Measurements from ENCODE around the gene CRACDL.
A peak's percentile ranks its signal among the peaks of the same experiment; 100 is the strongest.

The CRACDL gene

DNA sequence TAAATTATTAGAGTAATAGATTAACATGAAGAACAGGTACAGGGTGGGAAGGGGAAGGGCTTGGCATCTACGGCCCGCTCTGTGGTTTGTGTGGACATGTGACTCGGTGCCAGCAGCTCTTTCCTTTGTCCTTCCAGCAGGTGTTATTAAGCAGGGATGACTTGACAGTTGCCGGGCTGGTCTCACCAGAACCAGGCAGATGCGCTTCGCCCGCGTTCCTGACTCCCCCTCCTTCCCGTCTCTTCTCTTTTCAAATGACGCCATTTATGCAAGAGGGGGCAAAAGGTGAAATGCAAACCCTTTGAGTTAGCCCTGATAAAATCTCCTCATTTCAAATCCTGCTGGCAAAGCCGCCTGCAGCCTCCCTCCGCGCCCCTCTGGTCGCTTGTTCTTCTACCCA is 166.2 kb downstream of the CRACDL start:
- Histone ChIP-seq H3K4me3 (no peak overlapping the region), H3K27ac (no peak overlapping the region)
- TF ChIP-seq, protein P1, sequence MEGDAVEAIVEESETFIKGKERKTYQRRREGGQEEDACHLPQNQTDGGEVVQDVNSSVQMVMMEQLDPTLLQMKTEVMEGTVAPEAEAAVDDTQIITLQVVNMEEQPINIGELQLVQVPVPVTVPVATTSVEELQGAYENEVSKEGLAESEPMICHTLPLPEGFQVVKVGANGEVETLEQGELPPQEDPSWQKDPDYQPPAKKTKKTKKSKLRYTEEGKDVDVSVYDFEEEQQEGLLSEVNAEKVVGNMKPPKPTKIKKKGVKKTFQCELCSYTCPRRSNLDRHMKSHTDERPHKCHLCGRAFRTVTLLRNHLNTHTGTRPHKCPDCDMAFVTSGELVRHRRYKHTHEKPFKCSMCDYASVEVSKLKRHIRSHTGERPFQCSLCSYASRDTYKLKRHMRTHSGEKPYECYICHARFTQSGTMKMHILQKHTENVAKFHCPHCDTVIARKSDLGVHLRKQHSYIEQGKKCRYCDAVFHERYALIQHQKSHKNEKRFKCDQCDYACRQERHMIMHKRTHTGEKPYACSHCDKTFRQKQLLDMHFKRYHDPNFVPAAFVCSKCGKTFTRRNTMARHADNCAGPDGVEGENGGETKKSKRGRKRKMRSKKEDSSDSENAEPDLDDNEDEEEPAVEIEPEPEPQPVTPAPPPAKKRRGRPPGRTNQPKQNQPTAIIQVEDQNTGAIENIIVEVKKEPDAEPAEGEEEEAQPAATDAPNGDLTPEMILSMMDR (IDR thresholded peaks at IDR 0.05) = no peak
- DNase-seq (ENCODE audit: low spot score) = no peak

DNA sequence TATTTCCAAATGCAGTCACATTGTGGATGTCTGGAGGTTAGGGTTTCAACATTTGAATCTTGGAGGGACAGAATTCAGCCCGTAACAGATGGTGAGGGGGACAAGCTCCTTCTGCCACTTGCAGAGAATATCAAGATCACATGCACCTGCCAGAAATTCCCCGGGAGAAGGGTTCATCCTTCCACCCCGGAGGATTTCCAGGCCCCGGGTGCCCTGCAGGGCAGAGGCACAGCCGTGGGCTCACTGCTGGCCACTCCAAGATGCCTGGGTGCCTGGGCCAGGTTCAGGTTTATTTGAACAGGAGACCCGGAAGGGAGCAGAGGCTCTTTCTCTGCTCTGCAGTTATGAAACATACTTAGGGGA is 166.9 kb downstream of the CRACDL start:
- no peak overlapping the region for H3K4me3 ChIP-seq
- TF ChIP-seq, protein P1 (IDR thresholded peaks at IDR 0.05) = no peak
- no peak for DNase-seq (ENCODE audit: low spot score)
- no peak overlapping the region for H3K27ac ChIP-seq

DNA sequence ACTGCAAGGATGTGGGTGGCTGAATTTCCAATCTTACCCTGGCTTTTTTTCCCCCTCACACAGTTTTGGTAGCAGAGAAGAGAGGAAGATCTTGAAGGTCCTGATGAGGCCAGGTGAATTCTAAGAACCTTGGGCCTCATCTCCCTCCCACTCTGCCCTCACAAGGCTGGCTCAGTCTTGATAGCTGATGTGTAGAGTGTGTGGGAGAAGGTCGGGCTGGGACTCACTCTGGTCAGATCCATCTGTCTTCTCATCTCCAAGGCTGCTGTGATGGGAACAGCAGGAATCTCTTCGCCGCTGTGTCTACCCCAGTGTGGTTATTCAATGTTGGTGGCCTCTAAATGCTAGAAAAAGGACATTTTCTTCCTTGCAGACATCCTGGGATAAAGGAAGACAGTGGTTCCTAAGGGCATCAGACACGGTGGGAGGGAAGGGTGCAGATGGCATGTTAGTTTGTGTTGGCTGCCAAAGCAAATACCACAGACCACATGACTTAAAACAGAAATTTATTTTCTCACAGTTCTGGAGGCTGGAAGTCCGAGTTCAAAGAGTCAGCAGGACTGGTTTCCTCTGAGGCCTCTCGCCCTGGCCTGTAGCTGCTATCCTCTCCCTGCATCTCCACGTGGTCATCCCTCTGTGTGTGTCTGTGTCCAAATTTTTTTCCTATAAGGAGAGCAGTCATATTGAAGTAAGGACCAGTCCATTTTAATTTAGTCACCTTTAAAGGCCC is 167.5 kb downstream of the CRACDL start:
- Histone ChIP-seq H3K27ac (peak overlapping the region in 1 of 2 donors; percentile 13), H3K4me3 (no peak overlapping the region)
- DNase-seq (ENCODE audit: low spot score) = no peak
- TF ChIP-seq, protein P1 (IDR thresholded peaks at IDR 0.05) = no peak

DNA sequence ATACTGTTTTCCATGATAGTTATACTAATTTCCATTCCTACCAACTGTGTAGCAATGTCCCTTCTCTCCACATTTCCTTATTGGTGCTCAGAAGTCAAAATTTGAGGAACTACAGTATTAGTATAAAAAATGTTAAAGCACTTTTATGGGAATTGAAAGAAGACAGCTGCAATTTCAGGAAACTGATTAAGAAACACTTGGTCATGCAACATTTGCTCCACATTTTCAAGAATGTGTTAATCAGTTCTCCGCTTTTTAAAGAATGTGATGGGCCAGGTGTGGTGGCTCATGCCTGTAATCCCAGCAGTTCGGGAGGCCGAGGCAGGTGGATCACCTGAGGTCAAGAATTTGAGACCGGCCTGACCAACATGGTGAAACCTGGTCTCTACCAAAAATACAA is 171.5 kb downstream of the CRACDL start:
- Histone ChIP-seq H3K27ac (no peak overlapping the region), H3K4me3 (no peak overlapping the region)
- TF ChIP-seq, protein P1 (IDR thresholded peaks at IDR 0.05) = no peak
- DNase-seq (ENCODE audit: low spot score) = no peak

DNA sequence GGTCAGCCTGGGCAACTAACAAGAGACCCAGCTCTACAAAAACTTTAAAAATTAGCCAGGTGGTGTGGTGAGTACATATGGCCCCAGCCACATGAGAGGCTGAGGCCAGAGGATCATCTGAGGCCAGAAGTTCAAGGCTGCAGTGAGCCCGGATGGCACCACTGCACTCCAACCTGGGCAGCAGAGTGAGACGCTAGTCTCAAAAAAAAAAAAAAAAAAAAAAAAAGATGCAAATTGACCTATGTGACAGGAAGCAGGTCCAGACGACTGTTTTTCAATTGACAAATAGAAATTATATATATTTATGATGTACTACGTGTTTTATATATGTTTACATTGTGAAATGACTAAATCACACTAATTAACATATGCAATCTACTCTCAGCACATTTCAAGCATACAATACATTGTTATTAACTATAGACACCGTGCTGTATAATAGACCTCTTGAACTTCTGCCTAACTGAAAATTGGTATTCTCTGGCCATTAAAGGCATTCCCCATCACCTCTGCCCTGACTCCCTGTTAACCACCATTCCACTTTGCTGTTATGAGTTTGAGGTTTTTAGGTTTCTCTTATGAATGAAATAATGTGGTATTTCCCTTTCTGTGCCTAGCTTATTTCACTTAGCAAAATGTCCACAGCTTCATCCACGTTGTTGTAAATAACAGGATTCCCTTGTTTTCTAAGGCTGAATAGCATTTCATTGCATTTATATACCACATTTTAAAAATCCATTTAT is 172.6 kb downstream of the CRACDL start:
- H3K4me3 ChIP-seq = no peak overlapping the region
- TF ChIP-seq, protein P1 (IDR thresholded peaks at IDR 0.05) = no peak
- H3K27ac ChIP-seq = no peak overlapping the region
- DNase-seq (ENCODE audit: low spot score) = no peak

DNA sequence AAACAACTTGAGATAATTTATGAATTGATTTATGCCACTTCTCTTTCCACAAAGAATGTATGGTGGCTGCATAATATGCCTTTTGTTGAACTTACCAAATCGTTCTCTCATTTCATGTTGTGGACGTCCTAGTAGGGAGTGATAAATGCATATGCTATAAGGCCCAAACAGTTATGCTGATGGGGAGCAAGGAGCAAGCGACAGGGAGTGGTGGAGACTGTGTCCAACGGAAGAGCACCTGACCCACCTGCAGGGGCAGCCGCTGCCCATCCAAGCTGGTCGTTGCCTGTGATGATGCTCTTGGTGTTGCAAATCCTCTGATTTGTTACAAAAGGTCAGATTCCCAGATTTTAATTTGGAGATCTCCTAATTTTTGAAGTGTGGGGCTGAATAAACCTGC is 174.1 kb downstream of the CRACDL start:
- TF ChIP-seq, protein P1 (IDR thresholded peaks at IDR 0.05) = no peak
- DNase-seq (ENCODE audit: low spot score) = no peak
- Histone ChIP-seq H3K27ac (no peak overlapping the region), H3K4me3 (no peak overlapping the region)

Data from coronary artery (tissue), 2 donors.